ENCODE data around the gene EGLN1. TPM values are rescaled to one million over a fixed set of nuclear protein-coding genes. Genes with fewer than 3 reads are reported as not detected.
"Not testable (repeated sequence)": the region's sequence is repeated elsewhere in the genome, so short reads cannot be mapped to it uniquely, and the experiment has no call there.

EGLN1 gene
- polyA plus RNA-seq (2012; ENCODE audit: insufficient read depth, insufficient read length) = 6.7 TPM

DNA sequence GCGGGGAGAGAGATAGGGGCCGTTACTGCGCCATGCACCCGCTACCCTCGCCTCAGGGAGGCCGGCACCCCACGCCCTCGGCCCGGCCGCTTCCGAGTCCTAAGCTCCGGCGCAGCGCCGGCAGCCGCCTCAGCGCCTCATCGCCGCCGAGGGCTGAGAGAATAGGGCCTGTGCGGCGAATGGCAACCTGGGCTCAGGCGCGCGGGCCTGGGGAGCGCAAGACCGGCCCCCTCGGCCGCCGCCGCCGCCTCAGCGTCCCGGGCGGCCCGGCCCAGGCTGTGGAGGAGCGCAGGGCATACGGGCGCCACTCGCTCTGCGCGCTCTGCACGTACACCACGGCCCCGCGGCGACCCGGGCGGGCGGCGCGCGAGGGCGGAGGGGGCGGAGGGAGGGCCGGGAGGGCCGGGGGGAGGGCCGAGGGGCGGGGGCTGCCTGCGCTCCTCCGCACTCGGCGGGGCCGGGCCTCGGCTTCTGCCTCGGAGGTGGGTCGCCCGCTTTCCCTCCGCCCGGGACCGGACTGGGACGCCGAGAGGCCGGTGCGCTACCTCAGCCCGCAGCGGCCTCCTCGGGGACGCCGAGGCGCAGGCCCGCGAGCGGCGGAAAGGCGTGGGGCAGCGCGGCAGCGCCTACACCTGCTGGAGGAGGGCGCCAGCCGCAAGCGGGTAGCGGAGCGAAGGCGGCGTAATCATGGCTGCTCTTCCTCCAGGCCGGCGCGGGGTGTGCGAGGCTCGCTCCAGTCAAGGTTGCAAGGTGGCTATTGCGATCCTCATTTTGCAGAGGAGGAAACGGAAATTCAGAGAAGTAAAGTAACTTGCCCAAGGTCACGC, at the start of gene EGLN1:
Gene EGLN1, minus strand, starts transcription at position 317 of the 827 bp plus-strand sequence. CDS start 399 bp downstream, outside the sequence.
- DNase-seq (ENCODE audit: low read depth, low spot score) = peak; percentile 64

GRCh38 chr1:231471500-231471899, 49.4 kb upstream of the EGLN1 start:
- H3K4me3 ChIP-seq (ENCODE audit: low read length); DNase-seq (ENCODE audit: low read depth, low spot score): not testable (repeated sequence)

More for the DNA sequence above, at the start of gene EGLN1:
- peak within 1 kb of the TSS; percentile 62 for H3K4me3 ChIP-seq (ENCODE audit: low read length)

GRCh38 chr1:231471027-231471426, 48.9 kb upstream of the EGLN1 start:
- not testable (repeated sequence) for DNase-seq (ENCODE audit: low read depth, low spot score); H3K4me3 ChIP-seq (ENCODE audit: low read length)

- H3K4me3 ChIP-seq (ENCODE audit: low read length) = no peak overlapping the region
- DNase-seq (ENCODE audit: low read depth, low spot score) = no peak
Observed at GRCh38 chr1:231467986-231468385, 45.9 kb upstream of the EGLN1 start.

- no peak for DNase-seq (ENCODE audit: low read depth, low spot score)
- H3K4me3 ChIP-seq (ENCODE audit: low read length) = no peak overlapping the region
Observed at GRCh38 chr1:231465051-231465450, 43.0 kb upstream of the EGLN1 start.

GRCh38 chr1:231463541-231463940, 41.5 kb upstream of the EGLN1 start:
- DNase-seq (ENCODE audit: low read depth, low spot score) = no peak
- no peak overlapping the region for H3K4me3 ChIP-seq (ENCODE audit: low read length)

DNA sequence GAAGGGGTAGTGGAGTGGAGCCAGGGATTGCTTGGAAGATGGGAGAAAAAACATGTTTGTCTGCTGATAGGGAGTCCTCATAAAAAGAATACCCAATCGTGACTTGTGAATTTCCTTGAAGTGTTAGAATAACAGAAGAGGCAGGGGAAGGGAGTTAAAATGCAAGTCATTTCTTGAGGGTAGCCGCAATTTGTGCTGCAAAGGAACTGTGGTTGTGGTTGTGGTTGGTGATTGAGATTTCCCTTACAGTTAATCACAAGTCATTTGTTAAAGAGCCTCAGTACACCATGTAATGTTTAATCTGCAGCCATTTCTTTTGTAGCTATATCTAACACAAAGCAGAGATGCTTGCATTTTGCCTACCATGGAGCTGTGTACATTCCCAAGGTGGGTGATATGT, 38.5 kb upstream of the EGLN1 start:
- H3K4me3 ChIP-seq (ENCODE audit: low read length) = no peak overlapping the region
- peak; percentile 95 for DNase-seq (ENCODE audit: low read depth, low spot score)

GRCh38 chr1:231459438-231459837, 37.4 kb upstream of the EGLN1 start:
- not testable (repeated sequence) for DNase-seq (ENCODE audit: low read depth, low spot score); H3K4me3 ChIP-seq (ENCODE audit: low read length)

DNA sequence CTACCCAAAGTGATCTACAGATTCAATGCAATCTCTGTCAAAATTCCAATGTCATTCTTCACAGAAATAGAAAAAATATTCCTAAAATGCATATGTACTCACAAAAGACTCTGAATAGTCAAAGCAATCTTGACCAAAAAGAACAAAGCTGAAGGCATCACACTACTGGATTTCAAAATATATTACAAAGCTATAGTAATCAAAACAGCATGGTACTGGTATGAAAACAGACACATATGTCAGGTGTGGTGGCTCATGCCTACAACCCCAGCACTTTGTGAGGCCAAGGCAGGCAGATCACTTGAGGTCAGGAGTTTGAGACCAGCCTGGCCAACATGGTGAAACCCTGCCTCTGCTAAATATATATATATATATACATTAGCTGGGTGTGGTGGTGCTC, 35.9 kb upstream of the EGLN1 start:
- H3K4me3 ChIP-seq (ENCODE audit: low read length); DNase-seq (ENCODE audit: low read depth, low spot score): not testable (repeated sequence)

- DNase-seq (ENCODE audit: low read depth, low spot score) = not testable (repeated sequence)
Observed at GRCh38 chr1:231454133-231454532, 32.0 kb upstream of the EGLN1 start.

GRCh38 chr1:231446138-231446537, 24.1 kb upstream of the EGLN1 start:
- DNase-seq (ENCODE audit: low read depth, low spot score) = no peak
- no peak overlapping the region for H3K4me3 ChIP-seq (ENCODE audit: low read length)

More at GRCh38 chr1:231454133-231454532, 32.0 kb upstream of the EGLN1 start:
- H3K4me3 ChIP-seq (ENCODE audit: low read length) = not testable (repeated sequence)

DNA sequence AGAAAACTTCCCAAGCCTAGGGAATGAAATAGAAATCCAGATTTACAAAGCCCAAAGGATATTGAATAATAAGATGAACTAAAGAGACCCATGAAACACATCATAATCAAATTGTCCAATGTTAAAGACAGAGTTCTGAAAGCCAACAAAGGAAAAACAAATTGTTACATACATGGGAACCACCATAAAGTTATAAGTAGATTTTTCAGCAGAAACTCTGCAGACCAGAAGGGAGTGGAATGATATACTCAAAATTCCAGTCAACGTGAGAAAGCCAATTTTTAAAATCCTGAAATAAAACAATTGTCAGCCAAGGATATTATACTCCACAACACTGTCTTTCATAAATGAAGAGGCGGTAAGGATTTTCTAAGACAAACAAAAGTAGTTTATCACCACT, 22.0 kb upstream of the EGLN1 start:
- no peak overlapping the region for H3K4me3 ChIP-seq (ENCODE audit: low read length)
- no peak for DNase-seq (ENCODE audit: low read depth, low spot score)

DNA sequence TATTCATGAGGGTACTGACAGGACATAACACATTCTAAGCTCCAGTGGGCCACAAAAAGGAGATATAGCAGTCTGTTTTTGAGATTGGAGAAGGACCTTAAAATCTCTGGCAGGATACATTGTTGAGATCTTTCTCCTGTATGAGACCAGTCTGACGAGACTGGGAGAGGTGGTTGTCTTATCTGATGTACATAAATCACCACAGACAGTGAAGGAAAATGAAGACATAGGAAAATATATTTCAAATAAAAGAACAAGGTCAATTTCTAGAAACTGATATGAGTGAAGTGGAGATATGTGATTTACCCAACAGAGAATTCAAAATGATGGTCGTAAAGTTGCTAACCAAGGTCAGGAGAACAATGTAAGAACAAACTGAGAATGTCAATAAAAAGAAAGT, 21.3 kb upstream of the EGLN1 start:
- DNase-seq (ENCODE audit: low read depth, low spot score) = no peak
- no peak overlapping the region for H3K4me3 ChIP-seq (ENCODE audit: low read length)

DNA sequence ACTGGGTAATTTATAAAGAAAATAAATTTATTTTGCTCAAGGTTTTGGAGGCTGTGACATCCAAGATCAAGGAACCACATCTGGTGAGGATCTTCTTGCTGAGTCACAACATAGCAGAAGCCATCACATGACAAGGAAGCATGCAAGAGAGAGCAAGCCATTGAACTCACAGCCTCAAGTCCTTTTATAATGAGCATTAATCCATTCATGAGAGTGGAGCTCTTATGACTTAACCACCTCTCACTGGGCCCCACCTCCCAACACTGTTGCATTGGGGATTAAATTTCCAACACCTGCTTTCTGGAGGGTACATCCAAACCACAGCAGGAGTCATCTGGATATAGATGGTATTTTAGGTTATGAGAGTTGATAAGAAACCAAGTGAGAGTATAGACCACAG, 20.6 kb upstream of the EGLN1 start:
- no peak for DNase-seq (ENCODE audit: low read depth, low spot score)
- H3K4me3 ChIP-seq (ENCODE audit: low read length) = no peak overlapping the region

DNA sequence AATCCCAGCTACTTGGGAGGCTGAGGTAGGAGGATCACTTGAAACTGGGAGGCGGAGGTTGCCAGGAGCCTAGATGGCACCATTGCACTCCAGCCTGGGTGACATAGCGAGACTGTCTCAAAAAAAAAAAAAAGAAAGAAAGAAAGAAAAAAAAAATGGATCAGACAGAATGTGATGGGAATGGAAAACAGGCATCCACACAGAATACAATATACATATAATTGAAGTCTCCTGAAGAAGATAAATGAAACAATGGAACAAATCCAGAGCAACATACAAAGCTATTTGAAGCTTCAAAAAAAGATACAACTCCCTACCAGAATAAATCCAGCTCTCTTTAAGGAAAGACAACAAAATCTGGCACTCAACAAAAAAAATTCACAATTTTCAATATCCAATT, 10.9 kb upstream of the EGLN1 start:
- no peak for DNase-seq (ENCODE audit: low read depth, low spot score)
- H3K4me3 ChIP-seq (ENCODE audit: low read length) = no peak overlapping the region

DNA sequence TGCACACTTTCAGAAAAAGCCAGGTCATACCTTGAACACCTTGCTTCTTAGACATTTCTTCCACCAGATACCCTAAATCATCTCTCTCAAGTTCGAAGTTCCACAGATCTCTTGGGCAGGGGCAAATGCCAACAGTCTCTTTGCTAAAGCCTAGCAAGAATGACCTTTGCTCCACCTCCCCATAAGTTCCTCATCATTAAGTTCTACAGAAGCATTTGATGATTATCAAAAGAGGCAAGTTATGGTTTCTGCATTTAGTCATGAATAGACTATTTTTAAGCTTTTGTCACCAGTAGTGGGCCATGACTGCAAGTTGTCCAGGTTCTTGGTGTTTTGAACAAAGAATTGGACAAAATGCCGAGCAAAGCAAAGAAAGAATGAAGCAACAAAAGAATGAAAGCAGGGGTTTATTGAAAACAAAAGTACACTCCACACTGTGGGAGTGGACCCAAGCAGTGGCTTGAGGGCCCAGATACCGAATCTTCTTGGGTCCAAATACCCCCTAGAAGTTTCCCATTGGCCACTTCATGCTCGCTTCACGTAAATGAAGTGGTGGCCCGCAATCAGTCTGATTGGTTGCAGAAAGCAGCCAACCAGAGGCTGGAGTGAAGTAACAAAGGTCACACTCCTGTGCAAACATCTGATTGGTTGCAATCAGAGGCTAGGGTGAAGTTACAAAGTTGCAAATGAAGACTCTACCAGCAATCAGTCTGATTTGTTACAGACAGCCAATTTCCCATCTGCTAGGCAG, 9.8 kb upstream of the EGLN1 start:
- no peak for DNase-seq (ENCODE audit: low read depth, low spot score)
- no peak overlapping the region for H3K4me3 ChIP-seq (ENCODE audit: low read length)

DNA sequence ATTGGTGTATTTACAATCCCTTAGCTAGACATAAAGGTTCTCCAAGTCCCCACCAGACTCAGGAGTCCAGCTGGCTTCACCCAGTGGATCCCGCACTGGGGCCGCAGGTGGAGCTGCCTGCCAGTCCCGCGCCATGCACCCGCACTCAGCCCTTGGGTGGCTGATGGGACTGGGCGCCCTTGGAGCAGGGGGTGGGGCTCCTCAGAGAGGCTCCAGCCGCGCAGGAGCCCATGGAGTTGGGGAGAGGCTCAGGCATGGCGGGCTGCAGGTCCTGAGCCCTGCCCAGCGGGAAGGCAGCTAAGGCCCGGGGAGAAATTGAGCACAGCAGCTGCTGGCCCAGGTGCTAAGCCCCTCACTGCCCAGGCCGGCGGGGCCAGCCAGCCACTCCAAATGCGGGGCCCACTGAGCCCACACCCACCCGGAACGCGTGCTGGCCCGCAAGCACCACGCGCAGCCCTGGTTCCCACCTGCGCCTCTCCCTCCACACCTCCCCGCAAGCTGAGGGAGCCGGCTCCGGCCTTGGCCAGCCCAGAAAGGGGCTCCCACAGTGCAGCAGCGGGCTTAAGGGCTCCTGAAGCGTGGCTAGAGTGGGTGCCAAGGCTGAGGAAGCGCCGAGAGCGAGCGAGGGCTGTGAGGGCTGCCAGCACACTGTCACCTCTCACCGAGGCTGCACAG, 8.7 kb upstream of the EGLN1 start:
- DNase-seq (ENCODE audit: low read depth, low spot score); H3K4me3 ChIP-seq (ENCODE audit: low read length): not testable (repeated sequence)

DNA sequence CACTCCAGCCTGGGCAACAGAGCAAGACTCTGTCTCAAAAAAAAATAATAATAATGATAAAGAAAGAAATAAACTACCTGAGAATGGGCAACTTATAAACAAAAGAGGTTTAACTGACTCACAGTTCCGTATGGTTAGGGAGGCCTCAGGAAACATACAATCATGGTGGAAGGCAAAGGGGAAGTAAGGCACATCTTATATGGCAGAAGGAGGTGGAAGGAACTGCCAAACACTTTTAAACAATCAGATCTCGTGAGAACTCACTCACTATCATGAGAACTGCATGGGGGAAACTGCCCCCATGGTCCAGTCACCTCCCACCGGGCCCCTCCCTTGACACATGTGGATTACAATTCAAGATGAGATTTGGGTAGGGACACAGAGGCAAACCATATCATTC, 6.3 kb upstream of the EGLN1 start:
- no peak overlapping the region for H3K4me3 ChIP-seq (ENCODE audit: low read length)
- no peak for DNase-seq (ENCODE audit: low read depth, low spot score)

DNA sequence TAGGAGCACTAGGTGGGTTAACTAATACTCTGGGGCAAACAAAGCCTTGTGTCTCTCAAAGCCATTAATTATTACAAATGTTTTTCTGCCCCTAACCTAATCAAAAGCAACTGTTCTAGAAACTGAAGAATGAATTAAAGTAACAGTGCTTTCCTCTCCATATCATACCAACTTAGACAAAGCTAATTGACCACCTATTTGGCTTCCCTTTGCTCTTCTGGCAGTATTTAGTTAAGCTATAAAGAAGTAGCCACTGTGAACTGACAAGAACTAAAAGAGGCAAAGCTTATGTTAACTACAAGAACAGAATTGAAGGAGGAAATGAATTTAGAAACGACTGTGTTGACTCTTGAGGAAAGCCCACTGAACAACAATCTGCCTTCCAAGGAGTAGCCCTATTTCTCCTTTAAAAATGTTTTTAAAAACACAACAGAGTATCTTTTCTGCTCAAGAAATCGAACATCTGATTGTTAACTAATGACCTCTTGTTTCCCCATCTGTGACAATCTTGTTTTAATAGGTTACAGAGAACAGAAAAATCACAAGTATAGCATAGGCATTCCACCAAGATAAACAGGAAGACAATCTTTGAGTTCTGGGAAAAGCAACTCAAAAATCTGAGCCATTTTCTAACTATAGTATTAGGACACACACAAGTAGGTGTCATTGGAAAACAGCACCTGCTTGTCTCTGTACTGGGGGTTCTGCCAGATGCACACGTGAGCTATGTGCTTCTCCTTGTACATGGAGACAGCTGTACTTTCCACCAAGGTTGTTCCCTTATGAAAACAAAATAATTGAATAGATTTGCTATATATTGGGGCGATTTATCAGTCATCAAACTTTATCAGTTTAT, 3.1 kb upstream of the EGLN1 start:
- no peak overlapping the region for H3K4me3 ChIP-seq (ENCODE audit: low read length)
- DNase-seq (ENCODE audit: low read depth, low spot score) = no peak
